HepG2 (cell line): Measurements from ENCODE around the gene FBXW8. TPM values are rescaled to one million over a fixed set of nuclear protein-coding genes. Genes with fewer than 3 reads are reported as not detected.

Source experiments
- ATAC-seq: fragments of 200-7000 bp; cut with Tn5 transposase; 3 replicates; pipeline ENCODE4 v1.9.1; 2020; ENCODE audit warnings: mild to moderate bottlenecking, moderate library complexity
- BruUV-seq: library from RNA; stranded (reverse); fragments of 400-500 nt; replicated peaks from 2 replicates; lab custom pipeline; 2021; lab: Mats Ljungman, UMichigan
- CTCF ChIA-PET: fragments of 300-600 bp; formaldehyde crosslinking; extraction: SDS; loops from one replicate; lab custom pipeline; 2021; ENCODE audit warnings: low total read pairs, inconsistent platforms, low intra/inter-chr PET ratio; lab: Yijun Ruan, JAX
- POLR2A ChIA-PET: fragments of 350-600 bp; sonication (Branson Sonifier 250); formaldehyde crosslinking; loops from one replicate; lab custom pipeline; 2020; ENCODE audit warnings: antibody characterized with exemption, inconsistent platforms; lab: Yijun Ruan, JAX
- DNase-seq: peaks from one replicate; pipeline ENCODE4 v3.0.0-alpha.2; 2015; ENCODE audit warnings: low spot score
- FAIRE-seq: peaks from 3 replicates; lab custom pipeline; 2011; peaks lifted over from hg19 to GRCh38; lab: Jason Lieb, UNC
- H2AFZ ChIP-seq: one replicate; pipeline ENCODE4 v1.6.1; 2011; ENCODE audit warnings: low read length, inconsistent platforms
- H3K27ac ChIP-seq: fragments of 300-600 bp; 3 replicates; pipeline ENCODE4 v1.8.0; 2011; ENCODE audit warnings: mixed run types, mild to moderate bottlenecking, mixed read lengths, low read length, inconsistent platforms; ENCODE audit not compliant: insufficient read depth; ENCODE audit errors: extremely low read length
- H3K27me3 ChIP-seq, 2 experiments: fragments of 200-600 bp in 1 of 2; 2 replicates in 1 of 2; 3 replicates in 1 of 2; pipeline versions ENCODE4 v1.6.0 to v1.8.0; 2011; ENCODE audit warnings: low read length in 2 of 2, mild to moderate bottlenecking in 2 of 2, moderate library complexity in 2 of 2, inconsistent platforms in 1 of 2; ENCODE audit not compliant: insufficient read depth in 2 of 2, control insufficient read depth in 1 of 2
- H3K36me3 ChIP-seq, 2 experiments: fragments of 200-600 bp in 1 of 2; replicated peaks in 1 of 2; 2 replicates in 1 of 2; 3 replicates in 1 of 2; pipeline versions ENCODE4 v1.5.1 to v1.8.0; 2011; ENCODE audit warnings: low read length in 2 of 2, inconsistent platforms in 1 of 2; ENCODE audit not compliant: insufficient read depth in 2 of 2, control insufficient read depth in 1 of 2
- H3K4me1 ChIP-seq: 2 replicates; pipeline ENCODE4 v1.5.1; 2012; ENCODE audit warnings: low read length, inconsistent platforms; ENCODE audit not compliant: insufficient read depth
- H3K4me2 ChIP-seq: 2 replicates; pipeline ENCODE4 v1.6.0; 2011; ENCODE audit warnings: low read depth, low read length, inconsistent platforms
- H3K4me3 ChIP-seq, 3 experiments: fragments of 200-600 bp in 1 of 3; sonication (generic), shearing (Covaris generic) in 1 of 3; replicated peaks in 1 of 3; 2 replicates each; pipeline ENCODE4 v1.5.1; 2011 to 2016; ENCODE audit warnings: low read length in 3 of 3, inconsistent platforms in 2 of 3, low read depth in 2 of 3, mild to moderate bottlenecking in 2 of 3, control low read depth in 1 of 3, mixed read lengths in 1 of 3; ENCODE audit not compliant: insufficient read depth in 1 of 3
- H3K79me2 ChIP-seq: one replicate; pipeline ENCODE4 v1.6.1; 2011; ENCODE audit warnings: low read length, inconsistent platforms; ENCODE audit not compliant: insufficient read depth
- H3K9ac ChIP-seq: 2 replicates; pipeline ENCODE4 v1.6.0; 2011; ENCODE audit warnings: mild to moderate bottlenecking, low read depth, low read length, inconsistent platforms; ENCODE audit not compliant: insufficient read depth
- H3K9me3 ChIP-seq: 2 replicates; pipeline ENCODE4 v1.5.1; 2012; ENCODE audit warnings: mild to moderate bottlenecking, low read length
- H4K20me1 ChIP-seq: 2 replicates; pipeline ENCODE4 v1.6.0; 2011; ENCODE audit warnings: inconsistent platforms, mild to moderate bottlenecking, low read length, moderate library complexity; ENCODE audit not compliant: insufficient read depth
- AKAP8 ChIP-seq: sonication (generic); formaldehyde crosslinking; IDR thresholded peaks from 2 replicates; pipeline ENCODE4 v1.5.1; 2020; ENCODE audit warnings: mild to moderate bottlenecking, missing genetic modification reagents
- CBX2 ChIP-seq, 2 experiments: fragments of 200-600 bp in 1 of 2; sonication (generic); formaldehyde crosslinking in 1 of 2; IDR thresholded peaks; 2 replicates each; pipeline versions ENCODE4 v1.7.0 to v1.8.1; 2018 to 2022; ENCODE audit warnings: low read depth in 2 of 2, low read length in 1 of 2, mild to moderate bottlenecking in 1 of 2, missing genetic modification reagents in 1 of 2
- FLYWCH1 ChIP-seq: sonication (generic); formaldehyde crosslinking; IDR thresholded peaks from 2 replicates; pipeline ENCODE4 v1.8.1; 2023; ENCODE audit warnings: mild to moderate bottlenecking, missing genetic modification reagents
- JDP2 ChIP-seq: sonication (generic); formaldehyde crosslinking; IDR thresholded peaks from 2 replicates; pipeline ENCODE4 v1.8.1; 2022; ENCODE audit warnings: missing genetic modification reagents, borderline replicate concordance
- KMT2A ChIP-seq: sonication (generic); formaldehyde crosslinking; IDR thresholded peaks from 2 replicates; pipeline ENCODE4 v1.4.0; 2020; ENCODE audit warnings: missing genetic modification reagents
- PAF1 ChIP-seq: IDR thresholded peaks from 2 replicates; pipeline ENCODE4 v1.6.1; 2016; ENCODE audit warnings: missing genetic modification reagents, missing compliant biosample characterization
- POLR2A ChIP-seq, 2 experiments: IDR thresholded peaks; 2 replicates each; pipeline ENCODE4 v1.6.1; 2011; ENCODE audit warnings: low read depth in 2 of 2, low read length in 2 of 2, mild to moderate bottlenecking in 1 of 2, moderate library complexity in 1 of 2; ENCODE audit not compliant: insufficient read depth in 1 of 2
- SMAD3 ChIP-seq: sonication (generic); formaldehyde crosslinking; IDR thresholded peaks from 2 replicates; pipeline ENCODE4 v1.4.0; 2020; ENCODE audit warnings: missing genetic modification reagents
- ZNF124 ChIP-seq: sonication (generic); formaldehyde crosslinking; IDR thresholded peaks from 2 replicates; pipeline ENCODE4 v1.4.0; 2020; ENCODE audit warnings: missing genetic modification reagents
- ZNF432 ChIP-seq: sonication (generic); formaldehyde crosslinking; IDR thresholded peaks from 2 replicates; pipeline ENCODE4 v1.5.0; 2020; ENCODE audit warnings: missing genetic modification reagents, mild to moderate bottlenecking, borderline replicate concordance
- ZNF451 ChIP-seq: sonication (generic); formaldehyde crosslinking; IDR thresholded peaks from 2 replicates; pipeline ENCODE4 v1.5.0; 2020; ENCODE audit warnings: mild to moderate bottlenecking, missing genetic modification reagents
- ZNF484 ChIP-seq: sonication (generic); formaldehyde crosslinking; IDR thresholded peaks from 2 replicates; pipeline ENCODE4 v1.5.1; 2020; ENCODE audit warnings: mild to moderate bottlenecking, low read depth, missing genetic modification reagents, borderline replicate concordance
- ZNF503 ChIP-seq: sonication (generic); formaldehyde crosslinking; IDR thresholded peaks from 2 replicates; pipeline ENCODE4 v1.4.0; 2020; ENCODE audit warnings: missing genetic modification reagents
- ZNF564 ChIP-seq: sonication (generic); formaldehyde crosslinking; IDR thresholded peaks from 2 replicates; pipeline ENCODE4 v1.8.1; 2023; ENCODE audit warnings: mild to moderate bottlenecking, missing genetic modification reagents
- ZNF709 ChIP-seq: sonication (generic); formaldehyde crosslinking; IDR thresholded peaks from 2 replicates; pipeline ENCODE4 v1.5.0; 2020; ENCODE audit warnings: mild to moderate bottlenecking, missing genetic modification reagents
- ZNF747 ChIP-seq: sonication (generic); formaldehyde crosslinking; IDR thresholded peaks from 2 replicates; pipeline ENCODE4 v1.8.1; 2023; ENCODE audit warnings: missing genetic modification reagents, mild to moderate bottlenecking, borderline replicate concordance
- WGBS: methylation state at CpG from one replicate; pipeline ENCODE4 v1.1.6; 2017; ENCODE audit warnings: low lambda C conversion rate; 5-methylcytosine and 5-hydroxymethylcytosine counted together
- in situ Hi-C: cut with HindIII; loops from 2 replicates; pipeline ENCODE4 v1.10.0; 2017; ENCODE audit warnings: low pct_unique_long_range_greater_than_20kb; ENCODE audit not compliant: extremely low pct_ligation_motif_present
- intact Hi-C: fragments of 100-400 bp; cut with micrococcal nuclease; formaldehyde crosslinking; loops from one replicate; pipeline ENCODE4 v1.10.0; 2022; ENCODE audit not compliant: unreplicated experiment
- polyA plus RNA-seq, 8 experiments: library from polyadenylated mRNA; depleted of rRNA in 3 of 8; stranded (reverse) in 7 of 8; unstranded in 1 of 8; fragments of >200 nt; fragmentation: Illumina TruSeq in 4 of 8; extraction: Trizol in 4 of 8; gene quantifications; 2 replicates each; pipeline versions ENCODE4 v1.2.1 to v1.2.3, GENCODE V29; 2011 to 2016; ENCODE audit warnings: low read depth in 4 of 8, missing spikeins in 1 of 8, mixed read lengths in 1 of 8; ENCODE audit not compliant: insufficient read depth in 1 of 8
- total RNA-seq, 5 experiments: library from RNA; depleted of rRNA; stranded (reverse); fragments of >200 nt; fragmentation: Illumina TruSeq; extraction: Trizol; gene quantifications; 2 replicates each; pipeline ENCODE4 v1.2.3, GENCODE V29; 2016; ENCODE audit warnings: low read depth in 1 of 5

The FBXW8 gene
- total and polyA plus RNA-seq, 2 of the 13 experiments (the other 11 are each of a cell fraction or from before 2014, with no cell fraction given), result 5.1 to 5.9 TPM

GRCh38 chr12:117069101-117069797, 158.5 kb downstream of the FBXW8 start:
- no peaks in the 10 kb centered on the region for H3K9me3 ChIP-seq
- H3K9ac ChIP-seq, result no peak overlapping the region
- DNase-seq (no peak), FAIRE-seq (no peak), ATAC-seq (no peak)
- peaks cover 10% of the 10 kb centered on the region for H3K79me2 ChIP-seq
- no peak overlapping the region for H3K4me2 ChIP-seq
- H3K27me3 ChIP-seq, result no peaks in the 10 kb centered on the region
- WGBS, result 96% methylated on average over 17 of the region's 17 CpGs
- ChIA-PET CTCF (no interaction called here), POLR2A (interaction anchor here (1.1 kb wide), 1 partner anchor 22 kb away, joined by 4 read pairs; no protein-coding TSS in a partner anchor)
- H3K4me3 ChIP-seq, result no peak overlapping the region
- peaks cover 7% of the 10 kb centered on the region; the same call in 1 of the 2 replicates for H4K20me1 ChIP-seq
- in situ Hi-C loops (no loop called here), intact Hi-C loops (no loop called here)
- H3K36me3 ChIP-seq, result peaks cover 43 to 79% of the 10 kb centered on the region in 2 experiments; a peak in 4 of 5 replicates
- TF ChIP-seq ZNF747 (no peak), ZNF503 (CRISPR knock-in tag) (no peak), ZNF484 (CRISPR knock-in tag) (no peak), ZNF124 (CRISPR knock-in tag) (no peak), ZNF432 (CRISPR knock-in tag) (no peak), FLYWCH1 (no peak), PAF1 (CRISPR knock-in tag) (no peak), ZNF451 (no peak), ZNF709 (CRISPR knock-in tag) (no peak), POLR2A (IDR thresholded peaks at IDR 0.05; ENCODE audit: insufficient read depth in 1 of 2, low read depth in 2 of 2, low read length in 2 of 2) (no peak), ZNF564 (CRISPR knock-in tag) (no peak), AKAP8 (CRISPR knock-in tag) (no peak), CBX2 (IDR thresholded peaks at IDR 0.05; ENCODE audit: low read depth, low read length) (no peak), CBX2 (CRISPR knock-in tag; IDR thresholded peaks at IDR 0.05; ENCODE audit: low read depth) (no peak), JDP2 (CRISPR knock-in tag) (no peak), SMAD3 (CRISPR knock-in tag) (no peak), KMT2A (CRISPR knock-in tag) (no peak)
- no TSS peak for BruUV-seq
- H2AFZ ChIP-seq, result no peak overlapping the region
- H3K4me1 ChIP-seq, result no peaks in the 10 kb centered on the region
- H3K27ac ChIP-seq, result no peak overlapping the region
